ENCODE results near the gene KRT2. TPM values are rescaled to one million over a fixed set of nuclear protein-coding genes. Genes with fewer than 3 reads are reported as not detected.

The KRT2 gene
- total and polyA plus RNA-seq, 8 donors: not detected

- Histone ChIP-seq H3K36me3 (no peaks in the 10 kb centered on the region), H3K27ac (no peak overlapping the region), H3K27me3 (peaks cover 0 to 42% of the 10 kb centered on the region in 2 donors), H3K9me3 (no peaks in the 10 kb centered on the region), H3K4me1 (no peaks in the 10 kb centered on the region), H3K4me3 (no peak overlapping the region)
- TF ChIP-seq CTCF (IDR thresholded peaks at IDR 0.05): no peak
- intact Hi-C loops (cut with DNase I): no loop called here
- ATAC-seq (no peak), DNase-seq (no peak)
Observed at GRCh38 chr12:52681526-52682380, 29.7 kb upstream of the KRT2 start.

GRCh38 chr12:52680363-52680762 is 28.4 kb upstream of the KRT2 start, which contains the start of gene KRT1:
TSS of gene KRT1 (minus strand) at chr12:52680407. CDS start at chr12:52680348, 59 bp downstream.
- Histone ChIP-seq H3K9me3 (no peaks in the 10 kb centered on the region), H3K27me3 (peaks cover 0 to 29% of the 10 kb centered on the region in 2 donors), H3K4me1 (no peaks in the 10 kb centered on the region), H3K4me3 (no peak within 1 kb of the TSS), H3K27ac (no peak within 1 kb of the TSS), H3K36me3 (no peaks in the 10 kb centered on the region)
- DNase-seq (no peak), ATAC-seq (no peak)
- intact Hi-C loops (cut with DNase I): no loop called here
- no peak for TF ChIP-seq CTCF (IDR thresholded peaks at IDR 0.05)

GRCh38 chr12:52679875-52680274 is 27.9 kb upstream of the KRT2 start:
- Histone ChIP-seq H3K9me3 (no peaks in the 10 kb centered on the region), H3K36me3 (no peaks in the 10 kb centered on the region), H3K27ac (no peak overlapping the region), H3K4me1 (no peaks in the 10 kb centered on the region), H3K27me3 (peaks cover 0 to 24% of the 10 kb centered on the region in 2 donors), H3K4me3 (no peak overlapping the region)
- intact Hi-C loops (cut with DNase I): no loop called here
- ATAC-seq: no peak
- no peak for DNase-seq
- no peak for TF ChIP-seq CTCF (IDR thresholded peaks at IDR 0.05)

- H3K9me3 ChIP-seq: no peaks in the 10 kb centered on the region
- peaks cover 0 to 17% of the 10 kb centered on the region in 2 donors for H3K27me3 ChIP-seq
- intact Hi-C loops (cut with DNase I): no loop called here
- ATAC-seq (no peak), DNase-seq (no peak)
- no peaks in the 10 kb centered on the region for H3K4me1 ChIP-seq
- no peak for TF ChIP-seq CTCF (IDR thresholded peaks at IDR 0.05)
- no peak overlapping the region for H3K4me3 ChIP-seq
- no peak overlapping the region for H3K27ac ChIP-seq
- no peaks in the 10 kb centered on the region for H3K36me3 ChIP-seq
Observed at GRCh38 chr12:52677671-52678070, 25.7 kb upstream of the KRT2 start.

- H3K27ac ChIP-seq: no peak overlapping the region
Observed at GRCh38 chr12:52677126-52677525, 25.1 kb upstream of the KRT2 start.

More at GRCh38 chr12:52677126-52677525, 25.1 kb upstream of the KRT2 start:
- intact Hi-C loops (cut with DNase I): no loop called here
- peaks cover 0 to 17% of the 10 kb centered on the region in 2 donors for H3K27me3 ChIP-seq
- H3K4me3 ChIP-seq: no peak overlapping the region
- no peaks in the 10 kb centered on the region for H3K9me3 ChIP-seq
- H3K36me3 ChIP-seq: no peaks in the 10 kb centered on the region
- TF ChIP-seq CTCF (IDR thresholded peaks at IDR 0.05): no peak
- DNase-seq (no peak), ATAC-seq (no peak)
- H3K4me1 ChIP-seq: no peaks in the 10 kb centered on the region
